Kidney epithelial cell (primary cell): ENCODE data around the gene NRXN2. TPM values are rescaled to one million over a fixed set of nuclear protein-coding genes. Genes with fewer than 3 reads are reported as not detected.

Experiments
- DNase-seq: peaks from one replicate; pipeline ENCODE4 v3.0.0-alpha.2; 2010; ENCODE audit warnings: low read depth
- H3K27me3 ChIP-seq: 2 replicates; pipeline ENCODE4 v1.6.0; 2011; ENCODE audit warnings: low read length; ENCODE audit not compliant: control insufficient read depth, insufficient read depth
- H3K36me3 ChIP-seq: 2 replicates; pipeline ENCODE4 v1.5.1; 2011; ENCODE audit warnings: low read length; ENCODE audit not compliant: control insufficient read depth, insufficient read depth
- H3K4me3 ChIP-seq: 2 replicates; pipeline ENCODE4 v1.5.1; 2011; ENCODE audit warnings: low read depth, mild to moderate bottlenecking, control low read depth, low read length
- CTCF ChIP-seq: IDR thresholded peaks from 2 replicates; pipeline ENCODE4 v1.5.1; 2011; ENCODE audit warnings: mild to moderate bottlenecking, moderate library complexity, low read length, control low read depth, inconsistent platforms; ENCODE audit not compliant: insufficient read depth, poor library complexity, severe bottlenecking
- total RNA-seq: library from RNA; depleted of rRNA; stranded (reverse); fragments of >200 nt; gene quantifications from 2 replicates; pipeline ENCODE4 v1.2.3, GENCODE V29; 2015

NRXN2 gene
- total RNA-seq, 1 donor from 2014 or later: not detected

- no peaks in the 10 kb centered on the region for H3K36me3 ChIP-seq
- no peak overlapping the region for H3K4me3 ChIP-seq
- DNase-seq: no peak
- no peak for TF ChIP-seq CTCF
- peaks cover 8% of the 10 kb centered on the region for H3K27me3 ChIP-seq
Measured at GRCh38 chr11:64560941-64561340, 162.1 kb downstream of the NRXN2 start.

GRCh38 chr11:64560139-64560771 is 162.7 kb downstream of the NRXN2 start:
- H3K4me3 ChIP-seq: no peak overlapping the region
- H3K36me3 ChIP-seq: no peaks in the 10 kb centered on the region
- peaks cover 8% of the 10 kb centered on the region for H3K27me3 ChIP-seq
- no peak for DNase-seq
- no peak for TF ChIP-seq CTCF

GRCh38 chr11:64559351-64560138 is 163.5 kb downstream of the NRXN2 start:
- TF ChIP-seq CTCF: no peak
- Histone ChIP-seq H3K4me3 (no peak overlapping the region), H3K27me3 (peaks cover 8% of the 10 kb centered on the region), H3K36me3 (no peaks in the 10 kb centered on the region)
- no peak for DNase-seq

- no peak for TF ChIP-seq CTCF
- DNase-seq: no peak
Measured at GRCh38 chr11:64558869-64559268, 164.1 kb downstream of the NRXN2 start.

GRCh38 chr11:64558065-64558745 is 164.8 kb downstream of the NRXN2 start:
- peaks cover 8% of the 10 kb centered on the region for H3K27me3 ChIP-seq
- no peak for DNase-seq
- TF ChIP-seq CTCF: no peak
- no peaks in the 10 kb centered on the region for H3K36me3 ChIP-seq
- H3K4me3 ChIP-seq: no peak overlapping the region

More at GRCh38 chr11:64558869-64559268, 164.1 kb downstream of the NRXN2 start:
- Histone ChIP-seq H3K36me3 (no peaks in the 10 kb centered on the region), H3K4me3 (no peak overlapping the region), H3K27me3 (peaks cover 8% of the 10 kb centered on the region)
